Left ventricle myocardium inferior (tissue), 1 donor: ENCODE measurements around the gene KANK4. TPM values are rescaled to one million over a fixed set of nuclear protein-coding genes. Genes with fewer than 3 reads are reported as not detected.

Experiments used
- DNase-seq: peaks from one replicate; pipeline ENCODE4 v3.0.0-alpha.2; 2020
- H3K27ac ChIP-seq: fragments of 200-600 bp; replicated peaks from 2 replicates; pipeline ENCODE4 v1.8.0; 2021
- H3K27me3 ChIP-seq: fragments of 200-600 bp; 2 replicates; pipeline ENCODE4 v1.8.0; 2021; ENCODE audit warnings: low read depth
- H3K36me3 ChIP-seq: fragments of 200-600 bp; 2 replicates; pipeline ENCODE4 v1.8.0; 2021
- H3K4me1 ChIP-seq: fragments of 200-600 bp; 2 replicates; pipeline ENCODE4 v1.8.0; 2021
- H3K4me3 ChIP-seq: fragments of 200-600 bp; 2 replicates; pipeline ENCODE4 v1.8.0; 2021; ENCODE audit warnings: mild to moderate bottlenecking, moderate library complexity
- H3K9me3 ChIP-seq: fragments of 200-600 bp; replicated peaks from 2 replicates; pipeline ENCODE4 v1.8.0; 2021
- intact Hi-C: fragments of 100-400 bp; cut with micrococcal nuclease; formaldehyde crosslinking; loops from one replicate; pipeline ENCODE4 v1.11.0; 2022
- total RNA-seq: library from RNA; stranded (reverse); fragmentation: NEBNext Ultra II Directional; extraction: Animal tissue kit (Norgen Biotek cat#: 25700); gene quantifications from one replicate; pipeline ENCODE4 v1.2.1, GENCODE V29; 2021
- TF ChIP-seq, protein P1 (sequence below): fragments of 200-600 bp; IDR thresholded peaks from 2 replicates; pipeline ENCODE4 v1.8.0; 2021; ENCODE audit warnings: antibody characterized with exemption, mild to moderate bottlenecking, borderline replicate concordance
- donor health status: DM: no; HTN: yes; CAD: no; lungs with severe emphysema.

The KANK4 gene
- total RNA-seq, 1 donor from 2014 or later = 0.11 TPM

- no peak overlapping the region for H3K27ac ChIP-seq
- TF ChIP-seq, protein P1, sequence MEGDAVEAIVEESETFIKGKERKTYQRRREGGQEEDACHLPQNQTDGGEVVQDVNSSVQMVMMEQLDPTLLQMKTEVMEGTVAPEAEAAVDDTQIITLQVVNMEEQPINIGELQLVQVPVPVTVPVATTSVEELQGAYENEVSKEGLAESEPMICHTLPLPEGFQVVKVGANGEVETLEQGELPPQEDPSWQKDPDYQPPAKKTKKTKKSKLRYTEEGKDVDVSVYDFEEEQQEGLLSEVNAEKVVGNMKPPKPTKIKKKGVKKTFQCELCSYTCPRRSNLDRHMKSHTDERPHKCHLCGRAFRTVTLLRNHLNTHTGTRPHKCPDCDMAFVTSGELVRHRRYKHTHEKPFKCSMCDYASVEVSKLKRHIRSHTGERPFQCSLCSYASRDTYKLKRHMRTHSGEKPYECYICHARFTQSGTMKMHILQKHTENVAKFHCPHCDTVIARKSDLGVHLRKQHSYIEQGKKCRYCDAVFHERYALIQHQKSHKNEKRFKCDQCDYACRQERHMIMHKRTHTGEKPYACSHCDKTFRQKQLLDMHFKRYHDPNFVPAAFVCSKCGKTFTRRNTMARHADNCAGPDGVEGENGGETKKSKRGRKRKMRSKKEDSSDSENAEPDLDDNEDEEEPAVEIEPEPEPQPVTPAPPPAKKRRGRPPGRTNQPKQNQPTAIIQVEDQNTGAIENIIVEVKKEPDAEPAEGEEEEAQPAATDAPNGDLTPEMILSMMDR = no peak
- no peak overlapping the region for H3K4me3 ChIP-seq
- H3K9me3 ChIP-seq = no peaks in the 10 kb centered on the region
- no peaks in the 10 kb centered on the region for H3K36me3 ChIP-seq
- H3K27me3 ChIP-seq = no peaks in the 10 kb centered on the region
- H3K4me1 ChIP-seq = no peaks in the 10 kb centered on the region
- DNase-seq = no peak
- intact Hi-C loops = no loop called here
Observed at GRCh38 chr1:62355095-62355494, 35.9 kb upstream of the KANK4 start.

- no peaks in the 10 kb centered on the region for H3K4me1 ChIP-seq
- no peaks in the 10 kb centered on the region for H3K36me3 ChIP-seq
- no peak overlapping the region for H3K4me3 ChIP-seq
- no peaks in the 10 kb centered on the region for H3K27me3 ChIP-seq
- no peak overlapping the region for H3K27ac ChIP-seq
- TF ChIP-seq, protein P1 = no peak
- no peaks in the 10 kb centered on the region for H3K9me3 ChIP-seq
- intact Hi-C loops = no loop called here
- DNase-seq = no peak
Observed at GRCh38 chr1:62353853-62354252, 34.6 kb upstream of the KANK4 start.

DNA sequence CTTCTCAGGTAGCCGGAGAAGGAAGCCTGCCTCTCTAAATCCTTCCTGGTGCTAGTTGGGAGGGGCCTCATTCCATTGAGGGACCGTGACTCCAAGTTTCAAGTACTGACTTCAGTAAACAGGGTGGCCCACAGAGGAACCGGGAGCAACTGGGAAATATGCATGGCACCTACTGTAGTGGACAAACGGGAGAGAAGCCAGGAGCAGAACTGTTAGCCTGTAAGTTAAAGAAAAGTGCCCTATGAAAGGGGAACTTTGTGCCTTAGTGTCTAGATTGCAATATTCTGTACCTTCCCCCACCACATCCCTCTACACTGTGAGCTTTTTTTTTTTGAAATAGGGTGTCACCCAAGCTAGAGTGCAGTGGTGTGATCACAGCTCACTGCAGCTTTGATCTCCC lies 33.2 kb upstream of the KANK4 start:
- DNase-seq = no peak

DNA sequence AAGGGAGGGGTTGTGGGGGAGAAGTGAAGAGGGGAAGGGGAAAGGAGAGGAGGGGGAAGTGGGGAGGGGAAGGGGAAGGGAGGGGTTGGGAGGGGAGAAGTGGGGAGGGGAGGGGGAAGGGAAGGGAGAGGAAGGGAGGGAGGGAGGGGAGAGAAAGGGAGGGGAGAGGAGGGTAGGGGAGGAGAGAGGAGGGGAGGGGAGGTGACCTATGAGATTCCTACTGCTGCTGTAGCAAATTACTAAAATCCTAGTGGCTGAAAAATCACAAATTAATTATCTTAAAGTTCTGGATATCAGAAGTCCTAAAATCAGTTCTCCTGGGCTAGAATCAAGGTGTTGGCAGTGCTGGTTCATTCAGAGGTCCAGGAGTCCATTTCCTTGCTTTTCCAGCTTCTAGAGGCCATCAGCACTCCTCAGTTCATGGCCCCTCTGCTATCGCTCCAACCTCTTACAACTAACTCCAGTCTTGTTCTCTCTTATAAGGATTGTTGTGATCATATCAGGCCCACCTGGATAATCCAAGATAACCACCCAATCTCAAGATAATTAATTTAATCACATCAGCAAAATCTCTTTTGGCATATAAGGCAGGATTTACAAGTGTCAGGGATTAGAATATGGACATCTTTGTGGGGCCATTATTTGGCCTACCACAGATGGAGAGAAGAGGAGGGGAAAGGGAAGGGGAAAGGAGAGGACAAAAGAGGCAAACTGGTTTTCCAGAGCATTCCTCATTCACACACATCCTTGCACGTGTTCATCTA lies 30.4 kb upstream of the KANK4 start:
- DNase-seq = no peak
- intact Hi-C loops = no loop called here
- Histone ChIP-seq H3K4me1 (no peaks in the 10 kb centered on the region), H3K27ac (no peak overlapping the region), H3K4me3 (no peak overlapping the region), H3K36me3 (no peaks in the 10 kb centered on the region), H3K9me3 (no peaks in the 10 kb centered on the region), H3K27me3 (no peaks in the 10 kb centered on the region)
- TF ChIP-seq, protein P1 = no peak

More for the DNA sequence above, 33.2 kb upstream of the KANK4 start:
- no peaks in the 10 kb centered on the region for H3K36me3 ChIP-seq
- H3K4me1 ChIP-seq = no peaks in the 10 kb centered on the region
- TF ChIP-seq, protein P1 = no peak
- intact Hi-C loops = no loop called here
- H3K27me3 ChIP-seq = no peaks in the 10 kb centered on the region
- no peak overlapping the region for H3K27ac ChIP-seq
- H3K4me3 ChIP-seq = no peak overlapping the region
- no peaks in the 10 kb centered on the region for H3K9me3 ChIP-seq

GRCh38 chr1:62346886-62347285 lies 27.7 kb upstream of the KANK4 start:
- TF ChIP-seq, protein P1 = no peak

More at GRCh38 chr1:62346886-62347285, 27.7 kb upstream of the KANK4 start:
- no peak overlapping the region for H3K4me3 ChIP-seq
- intact Hi-C loops = no loop called here
- H3K9me3 ChIP-seq = no peaks in the 10 kb centered on the region
- H3K27ac ChIP-seq = no peak overlapping the region
- no peak for DNase-seq
- no peaks in the 10 kb centered on the region for H3K36me3 ChIP-seq
- no peaks in the 10 kb centered on the region for H3K27me3 ChIP-seq
- no peaks in the 10 kb centered on the region for H3K4me1 ChIP-seq
